ENCODE data around the gene HILPDA.

HILPDA gene

GRCh38 chr7:128455543-128456254 is at the start of gene HILPDA:
TSS of gene HILPDA (plus strand) at chr7:128455878. CDS start at chr7:128457269, 1,391 bp downstream.
- DNase-seq, result peak; percentile 74

GRCh38 chr7:128406314-128407232 is 49.1 kb upstream of the HILPDA start:
- DNase-seq, result no peak

- no peak for DNase-seq
Measured at GRCh38 chr7:128407233-128407589, 48.5 kb upstream of the HILPDA start.

GRCh38 chr7:128407751-128408708 is 47.6 kb upstream of the HILPDA start:
- no peak for DNase-seq

- no peak for DNase-seq
Measured at GRCh38 chr7:128408709-128409595, 46.7 kb upstream of the HILPDA start.

GRCh38 chr7:128409596-128410450 is 45.9 kb upstream of the HILPDA start, which contains the start of gene IMPDH1:
TSS of gene IMPDH1 (minus strand) at chr7:128409982. CDS start at chr7:128409901, 81 bp downstream.
- DNase-seq, result peak; percentile 30

GRCh38 chr7:128410451-128410753 is 45.3 kb upstream of the HILPDA start:
- no peak for DNase-seq

- no peak for DNase-seq
Measured at GRCh38 chr7:128415217-128415785, 40.4 kb upstream of the HILPDA start.

- DNase-seq, result no peak
Measured at GRCh38 chr7:128417071-128417470, 38.6 kb upstream of the HILPDA start.

- no peak for DNase-seq
Measured at GRCh38 chr7:128419257-128419656, 36.4 kb upstream of the HILPDA start.

- no peak for DNase-seq
Measured at GRCh38 chr7:128420773-128421172, 34.9 kb upstream of the HILPDA start.

- no peak for DNase-seq
Measured at GRCh38 chr7:128421384-128421783, 34.3 kb upstream of the HILPDA start.

GRCh38 chr7:128422037-128422436 is 33.6 kb upstream of the HILPDA start:
- DNase-seq, result no peak

- no peak for DNase-seq
Measured at GRCh38 chr7:128422842-128423241, 32.8 kb upstream of the HILPDA start.

GRCh38 chr7:128424686-128425275 is 30.9 kb upstream of the HILPDA start:
- no peak for DNase-seq

- DNase-seq, result peak; percentile 10
Measured at GRCh38 chr7:128425850-128426249, 29.8 kb upstream of the HILPDA start.

GRCh38 chr7:128427289-128427891 is 28.3 kb upstream of the HILPDA start:
- DNase-seq, result peak; percentile 41

GRCh38 chr7:128430207-128430606 is 25.5 kb upstream of the HILPDA start:
- no peak for DNase-seq

- no peak for DNase-seq
Measured at GRCh38 chr7:128431221-128431620, 24.5 kb upstream of the HILPDA start.

- DNase-seq, result no peak
Measured at GRCh38 chr7:128431754-128432153, 23.9 kb upstream of the HILPDA start.
